DOHH2 (cell line): ENCODE measurements around the gene AFAP1.

Source experiments
- CTCF ChIP-seq: fragments of 200-600 bp; sonication (generic); IDR thresholded peaks from one replicate; pipeline ENCODE4 v1.5.1; 2014; ENCODE audit warnings: antibody characterized with exemption, mild to moderate bottlenecking, low read depth, low read length; ENCODE audit not compliant: poor library complexity, severe bottlenecking
- EZH2phosphoT487 ChIP-seq: fragments of 200-600 bp; sonication (generic); IDR thresholded peaks from 2 replicates; pipeline ENCODE4 v1.6.1; 2017; ENCODE audit warnings: borderline replicate concordance, mild to moderate bottlenecking, antibody characterized with exemption, low read length, moderate library complexity, mixed read lengths

GRCh38 chr4:7850489-7850888 lies 89.2 kb downstream of the AFAP1 start:
- peak; percentile 16 for TF ChIP-seq CTCF
- TF ChIP-seq EZH2phosphoT487: no peak
